MCF 10A (cell line): ENCODE measurements around the gene SEMA3C. TPM values are rescaled to one million over a fixed set of nuclear protein-coding genes. Genes with fewer than 3 reads are reported as not detected.

Source experiments
- BruUV-seq: library from RNA; stranded (reverse); fragments of 400-500 nt; replicated peaks from 2 replicates; lab custom pipeline; 2021; lab: Mats Ljungman, UMichigan
- CTCF ChIA-PET: fragments of 300-600 bp; sonication (Branson Sonifier 250); formaldehyde crosslinking; extraction: SDS; loops from one replicate; lab custom pipeline; 2021; ENCODE audit warnings: antibody characterized with exemption, inconsistent platforms; lab: Yijun Ruan, JAX
- POLR2A ChIA-PET: fragments of 300-600, 350-650 bp; sonication (Branson Sonifier 250); formaldehyde crosslinking; extraction: SDS; loops from one replicate; lab custom pipeline; 2020; ENCODE audit warnings: antibody characterized with exemption, inconsistent platforms; lab: Yijun Ruan, JAX
- DNase-seq: peaks from one replicate; pipeline ENCODE4 v3.0.0-alpha.2; 2018; ENCODE audit not compliant: unreplicated experiment
- H3K27ac Mint-ChIP-seq: one replicate; pipeline ENCODE4 v1.8.0; 2022; ENCODE audit warnings: mild to moderate bottlenecking, low read depth, mixed read lengths; ENCODE audit not compliant: unreplicated experiment
- H3K27me3 Mint-ChIP-seq: one replicate; pipeline ENCODE4 v1.8.0; 2022; ENCODE audit warnings: mixed read lengths; ENCODE audit not compliant: insufficient read depth, unreplicated experiment
- H3K36me3 Mint-ChIP-seq: one replicate; pipeline ENCODE4 v1.8.0; 2022; ENCODE audit warnings: mild to moderate bottlenecking, moderate library complexity, mixed read lengths; ENCODE audit not compliant: insufficient read depth, unreplicated experiment
- H3K4me1 Mint-ChIP-seq: one replicate; pipeline ENCODE4 v1.8.0; 2022; ENCODE audit warnings: mixed read lengths; ENCODE audit not compliant: insufficient read depth, unreplicated experiment
- H3K4me3 Mint-ChIP-seq: one replicate; pipeline ENCODE4 v1.8.0; 2022; ENCODE audit warnings: mild to moderate bottlenecking, moderate library complexity, mixed read lengths; ENCODE audit not compliant: unreplicated experiment
- H3K9me3 Mint-ChIP-seq: one replicate; pipeline ENCODE4 v1.8.0; 2022; ENCODE audit warnings: mixed read lengths; ENCODE audit not compliant: unreplicated experiment
- intact Hi-C: fragments of 100-400 bp; cut with micrococcal nuclease; formaldehyde crosslinking; loops from 2 replicates; pipeline ENCODE4 v1.14.1; 2022
- total RNA-seq: library from RNA; stranded (reverse); gene quantifications from 2 replicates; pipeline ENCODE4 v1.2.3, GENCODE V29; 2022
- TF ChIP-seq, protein P1 (sequence below): fragments of 200-600 bp; IDR thresholded peaks from one replicate; pipeline ENCODE4 v1.8.0; 2022; ENCODE audit warnings: antibody characterized with exemption, mild to moderate bottlenecking; ENCODE audit not compliant: unreplicated experiment

SEMA3C gene
- total RNA-seq, 1 experiment from 2014 or later = 140 TPM

DNA sequence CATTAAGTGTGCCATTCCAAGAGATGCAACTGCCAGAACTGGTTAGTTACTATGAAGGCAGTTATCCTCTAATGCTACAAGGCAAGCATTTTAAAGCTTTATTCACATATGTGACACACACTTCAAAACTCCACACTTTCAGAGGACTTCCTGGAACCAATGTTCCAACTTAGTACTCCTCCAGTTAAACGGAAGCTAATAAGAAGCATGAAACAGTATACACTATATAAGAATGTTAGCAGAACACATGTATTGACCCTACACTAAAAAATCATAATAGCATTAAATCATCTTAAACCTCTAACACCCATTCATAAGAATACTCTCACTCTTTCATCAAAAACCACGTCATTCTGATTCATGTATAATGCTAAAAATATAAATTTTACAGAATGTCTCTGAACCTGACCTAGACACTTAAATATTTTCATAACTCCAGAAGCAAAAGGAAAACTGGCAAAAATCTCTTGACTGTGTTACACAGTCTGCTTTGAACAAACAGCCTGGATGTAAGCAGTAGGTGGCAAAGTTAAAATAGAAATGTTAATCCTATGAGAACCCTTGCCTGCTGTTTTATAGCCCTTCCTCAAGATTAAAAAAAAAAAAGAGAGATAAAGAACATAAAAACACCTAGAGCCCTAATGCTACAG lies 135.0 kb downstream of the SEMA3C start:
- peak; percentile 20 for DNase-seq
- TF ChIP-seq, protein P1, sequence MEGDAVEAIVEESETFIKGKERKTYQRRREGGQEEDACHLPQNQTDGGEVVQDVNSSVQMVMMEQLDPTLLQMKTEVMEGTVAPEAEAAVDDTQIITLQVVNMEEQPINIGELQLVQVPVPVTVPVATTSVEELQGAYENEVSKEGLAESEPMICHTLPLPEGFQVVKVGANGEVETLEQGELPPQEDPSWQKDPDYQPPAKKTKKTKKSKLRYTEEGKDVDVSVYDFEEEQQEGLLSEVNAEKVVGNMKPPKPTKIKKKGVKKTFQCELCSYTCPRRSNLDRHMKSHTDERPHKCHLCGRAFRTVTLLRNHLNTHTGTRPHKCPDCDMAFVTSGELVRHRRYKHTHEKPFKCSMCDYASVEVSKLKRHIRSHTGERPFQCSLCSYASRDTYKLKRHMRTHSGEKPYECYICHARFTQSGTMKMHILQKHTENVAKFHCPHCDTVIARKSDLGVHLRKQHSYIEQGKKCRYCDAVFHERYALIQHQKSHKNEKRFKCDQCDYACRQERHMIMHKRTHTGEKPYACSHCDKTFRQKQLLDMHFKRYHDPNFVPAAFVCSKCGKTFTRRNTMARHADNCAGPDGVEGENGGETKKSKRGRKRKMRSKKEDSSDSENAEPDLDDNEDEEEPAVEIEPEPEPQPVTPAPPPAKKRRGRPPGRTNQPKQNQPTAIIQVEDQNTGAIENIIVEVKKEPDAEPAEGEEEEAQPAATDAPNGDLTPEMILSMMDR = no peak
- BruUV-seq = no TSS peak
- intact Hi-C loops = loop anchor here (5.0 kb wide), 1 partner anchor 663 kb away; no protein-coding TSS in a partner anchor
- CTCF ChIA-PET = interaction anchor here (0.6 to 1.5 kb wide), 3 partner anchors 13 to 293 kb away, joined by 3 to 4 read pairs (median 3); no protein-coding TSS in a partner anchor
- Mint-ChIP-seq H3K27me3 (no peaks in the 10 kb centered on the region), H3K36me3 (peaks cover 55% of the 10 kb centered on the region), H3K4me1 (peaks cover 50% of the 10 kb centered on the region), H3K9me3 (no peaks in the 10 kb centered on the region), H3K27ac (peak overlapping the region; percentile 92), H3K4me3 (no peak overlapping the region)
- POLR2A ChIA-PET = interaction anchor here (0.6 to 1.2 kb wide), 5 partner anchors 14 to 262 kb away, joined by 3 to 4 read pairs (median 4); partner anchors contain the start of gene SEMA3C

DNA sequence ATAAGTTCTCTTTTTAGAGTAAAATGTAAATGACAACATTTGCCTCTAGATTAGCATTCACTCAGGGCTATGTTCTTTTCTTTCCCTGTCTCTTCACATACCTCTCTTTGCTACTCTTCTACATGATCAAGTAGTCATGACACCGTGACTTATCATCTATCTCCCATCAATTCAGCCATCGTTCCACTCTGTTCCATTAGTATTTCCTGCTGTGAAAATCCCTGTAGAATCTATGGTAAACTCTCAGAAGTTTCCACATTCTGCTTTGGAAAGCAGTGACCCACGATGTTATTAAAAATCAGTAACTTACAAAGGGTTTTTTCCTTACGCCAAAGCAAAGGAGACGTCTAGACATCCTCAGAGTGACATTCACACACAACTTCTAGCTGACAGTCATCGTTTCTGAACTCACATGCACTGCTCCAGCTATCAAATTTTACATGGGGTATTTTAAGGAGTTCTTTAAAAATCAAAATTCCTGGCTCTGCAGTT lies 135.6 kb downstream of the SEMA3C start:
- no peak for DNase-seq
- H3K4me1 Mint-ChIP-seq = peaks cover 55% of the 10 kb centered on the region
- BruUV-seq = no TSS peak
- no peaks in the 10 kb centered on the region for H3K9me3 Mint-ChIP-seq
- ChIA-PET POLR2A (interaction anchor here (0.6 to 1.2 kb wide), 3 partner anchors 15 to 261 kb away, joined by 3 to 4 read pairs (median 4); partner anchors contain the start of gene SEMA3C), CTCF (interaction anchor here (0.7 to 1.5 kb wide), 3 partner anchors 13 to 675 kb away, joined by 3 read pairs; no protein-coding TSS in a partner anchor)
- TF ChIP-seq, protein P1 = no peak
- no peaks in the 10 kb centered on the region for H3K27me3 Mint-ChIP-seq
- H3K36me3 Mint-ChIP-seq = peaks cover 56% of the 10 kb centered on the region
- intact Hi-C loops = loop anchor here (5.0 kb wide), 1 partner anchor 664 kb away; no protein-coding TSS in a partner anchor
- peak overlapping the region; percentile 92 for H3K27ac Mint-ChIP-seq
- no peak overlapping the region for H3K4me3 Mint-ChIP-seq

DNA sequence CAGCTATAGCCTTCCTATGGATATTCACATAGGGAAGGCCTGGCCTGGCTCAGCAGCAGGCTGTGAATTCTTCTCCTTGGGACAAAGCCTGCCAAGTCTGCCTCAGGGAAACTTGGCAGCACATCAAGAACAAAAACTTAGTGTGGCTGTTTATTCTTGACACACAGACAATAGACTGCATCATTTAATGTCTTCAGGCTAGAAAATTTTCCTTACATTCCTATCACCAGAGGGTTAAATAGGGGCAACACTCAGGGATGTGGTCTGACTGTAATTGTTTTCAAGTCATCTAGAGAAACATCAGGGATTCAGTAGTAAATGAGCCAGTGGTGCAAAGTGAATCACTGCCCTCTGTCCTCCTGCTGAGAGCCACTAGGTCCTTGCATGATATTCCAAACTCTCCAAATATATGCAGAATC lies 137.3 kb downstream of the SEMA3C start:
- Mint-ChIP-seq H3K9me3 (no peaks in the 10 kb centered on the region), H3K27ac (peak overlapping the region; percentile 57), H3K27me3 (no peaks in the 10 kb centered on the region), H3K4me1 (peaks cover 52% of the 10 kb centered on the region), H3K36me3 (peaks cover 46% of the 10 kb centered on the region), H3K4me3 (peak overlapping the region; percentile 6)
- ChIA-PET CTCF (interaction anchor here (0.5 to 1.4 kb wide), 3 partner anchors 8 to 676 kb away, joined by 3 to 7 read pairs (median 3); no protein-coding TSS in a partner anchor), POLR2A (interaction anchor here (1.0 to 3.3 kb wide), 5 partner anchors 8 to 138 kb away, joined by 3 to 19 read pairs (median 6); partner anchors contain the start of gene SEMA3C)
- intact Hi-C loops = loop anchor here (2.0 to 5.0 kb wide), 2 partner anchors 59 to 666 kb away; no protein-coding TSS in a partner anchor
- TF ChIP-seq, protein P1 = no peak
- peak; percentile 96 for DNase-seq
- BruUV-seq = no TSS peak

DNA sequence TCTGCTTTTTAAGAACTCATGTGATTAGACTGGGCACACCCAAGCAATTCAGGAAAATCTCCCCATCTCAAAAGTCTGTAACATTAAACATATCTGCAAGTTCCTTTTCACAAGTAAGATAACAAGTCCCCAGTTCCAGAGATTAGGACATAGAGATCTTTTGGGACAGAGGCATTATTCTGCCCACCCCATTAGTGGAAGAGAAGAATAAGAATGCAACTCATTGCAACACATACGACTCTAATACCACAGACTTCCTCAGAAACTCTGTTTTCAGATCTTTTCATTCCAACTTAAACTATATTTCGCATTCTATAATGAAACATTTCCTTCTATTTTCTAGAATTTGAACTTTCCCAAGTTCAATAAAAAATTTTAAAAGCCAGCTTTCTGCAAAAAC lies 137.7 kb downstream of the SEMA3C start:
- Mint-ChIP-seq H3K4me1 (peaks cover 50% of the 10 kb centered on the region), H3K9me3 (no peaks in the 10 kb centered on the region), H3K27ac (peak overlapping the region; percentile 57), H3K36me3 (peaks cover 41% of the 10 kb centered on the region), H3K4me3 (peak overlapping the region; percentile 6), H3K27me3 (no peaks in the 10 kb centered on the region)
- ChIA-PET CTCF (interaction anchor here (0.5 to 1.4 kb wide), 6 partner anchors 8 to 689 kb away, joined by 3 to 7 read pairs (median 3); no protein-coding TSS in a partner anchor), POLR2A (interaction anchor here (0.8 to 3.3 kb wide), 8 partner anchors 8 to 138 kb away, joined by 3 to 19 read pairs (median 6); partner anchors contain the start of gene SEMA3C)
- no TSS peak for BruUV-seq
- DNase-seq = no peak
- intact Hi-C loops = loop anchor here (2.0 to 5.0 kb wide), 2 partner anchors 58 to 666 kb away; no protein-coding TSS in a partner anchor
- TF ChIP-seq, protein P1 = no peak
